ENCODE measurements around the gene INCA1.

DNA sequence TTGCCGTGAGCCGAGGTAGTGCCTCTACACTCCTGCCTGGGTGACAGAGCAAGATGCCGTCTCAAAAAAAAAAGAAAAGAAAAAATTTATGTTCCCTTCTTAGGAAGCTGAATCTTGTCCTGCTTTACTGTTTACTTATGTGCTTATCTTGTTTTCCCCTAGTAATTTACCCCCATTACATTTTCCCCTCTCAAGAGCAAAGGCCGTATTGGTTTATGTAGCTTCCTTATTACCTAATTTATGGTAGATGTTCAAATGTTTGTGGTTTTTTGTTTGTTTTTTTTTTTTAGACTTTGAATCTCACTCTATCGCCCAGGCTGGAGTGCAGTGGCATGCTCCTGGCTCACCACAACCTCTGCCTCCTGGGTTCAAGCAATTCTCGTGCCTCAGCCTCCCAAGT, 48.2 kb upstream of the INCA1 start:
- no peak for TF ChIP-seq SP2 (IDR thresholded peaks at IDR 0.05; ENCODE audit: low read length)
- TF ChIP-seq SP4 (IDR thresholded peaks at IDR 0.05; ENCODE audit: low read length): no peak
- no peak for TF ChIP-seq POLR2AphosphoS5 (IDR thresholded peaks at IDR 0.05; ENCODE audit: low read depth, low read length)
- no peak for TF ChIP-seq ASH2L (IDR thresholded peaks at IDR 0.05; ENCODE audit: low read length)
- TF ChIP-seq, protein P1, sequence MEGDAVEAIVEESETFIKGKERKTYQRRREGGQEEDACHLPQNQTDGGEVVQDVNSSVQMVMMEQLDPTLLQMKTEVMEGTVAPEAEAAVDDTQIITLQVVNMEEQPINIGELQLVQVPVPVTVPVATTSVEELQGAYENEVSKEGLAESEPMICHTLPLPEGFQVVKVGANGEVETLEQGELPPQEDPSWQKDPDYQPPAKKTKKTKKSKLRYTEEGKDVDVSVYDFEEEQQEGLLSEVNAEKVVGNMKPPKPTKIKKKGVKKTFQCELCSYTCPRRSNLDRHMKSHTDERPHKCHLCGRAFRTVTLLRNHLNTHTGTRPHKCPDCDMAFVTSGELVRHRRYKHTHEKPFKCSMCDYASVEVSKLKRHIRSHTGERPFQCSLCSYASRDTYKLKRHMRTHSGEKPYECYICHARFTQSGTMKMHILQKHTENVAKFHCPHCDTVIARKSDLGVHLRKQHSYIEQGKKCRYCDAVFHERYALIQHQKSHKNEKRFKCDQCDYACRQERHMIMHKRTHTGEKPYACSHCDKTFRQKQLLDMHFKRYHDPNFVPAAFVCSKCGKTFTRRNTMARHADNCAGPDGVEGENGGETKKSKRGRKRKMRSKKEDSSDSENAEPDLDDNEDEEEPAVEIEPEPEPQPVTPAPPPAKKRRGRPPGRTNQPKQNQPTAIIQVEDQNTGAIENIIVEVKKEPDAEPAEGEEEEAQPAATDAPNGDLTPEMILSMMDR (IDR thresholded peaks at IDR 0.05; ENCODE audit: control extremely low read depth in 1 of 3, insufficient read depth in 1 of 3, low read depth in 1 of 3, low read length in 3 of 3): no peak
- TF ChIP-seq YY1 (IDR thresholded peaks at IDR 0.05; ENCODE audit: low read depth, low read length): no peak
- TF ChIP-seq ZNF274 (IDR thresholded peaks at IDR 0.05; ENCODE audit: borderline replicate concordance, extremely low read depth, low read length): no peak
- TF ChIP-seq POLR2A (IDR thresholded peaks at IDR 0.05; ENCODE audit: control extremely low read depth in 1 of 2, low read depth in 2 of 2, low read length in 2 of 2): no peak
- no peak for TF ChIP-seq TAF1 (IDR thresholded peaks at IDR 0.05; ENCODE audit: low read depth, low read length)
- no peak for TF ChIP-seq CHD1 (IDR thresholded peaks at IDR 0.05; ENCODE audit: low read depth, low read length)
- TF ChIP-seq GTF2F1 (IDR thresholded peaks at IDR 0.05; ENCODE audit: borderline replicate concordance, low read depth, low read length): no peak
- TF ChIP-seq SP1 (IDR thresholded peaks at IDR 0.05; ENCODE audit: low read depth, low read length): no peak

Measured in H1 (cell line).